Measurements from ENCODE around the gene PLA2G15.

Gene PLA2G15, protein sequence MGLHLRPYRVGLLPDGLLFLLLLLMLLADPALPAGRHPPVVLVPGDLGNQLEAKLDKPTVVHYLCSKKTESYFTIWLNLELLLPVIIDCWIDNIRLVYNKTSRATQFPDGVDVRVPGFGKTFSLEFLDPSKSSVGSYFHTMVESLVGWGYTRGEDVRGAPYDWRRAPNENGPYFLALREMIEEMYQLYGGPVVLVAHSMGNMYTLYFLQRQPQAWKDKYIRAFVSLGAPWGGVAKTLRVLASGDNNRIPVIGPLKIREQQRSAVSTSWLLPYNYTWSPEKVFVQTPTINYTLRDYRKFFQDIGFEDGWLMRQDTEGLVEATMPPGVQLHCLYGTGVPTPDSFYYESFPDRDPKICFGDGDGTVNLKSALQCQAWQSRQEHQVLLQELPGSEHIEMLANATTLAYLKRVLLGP

DNA sequence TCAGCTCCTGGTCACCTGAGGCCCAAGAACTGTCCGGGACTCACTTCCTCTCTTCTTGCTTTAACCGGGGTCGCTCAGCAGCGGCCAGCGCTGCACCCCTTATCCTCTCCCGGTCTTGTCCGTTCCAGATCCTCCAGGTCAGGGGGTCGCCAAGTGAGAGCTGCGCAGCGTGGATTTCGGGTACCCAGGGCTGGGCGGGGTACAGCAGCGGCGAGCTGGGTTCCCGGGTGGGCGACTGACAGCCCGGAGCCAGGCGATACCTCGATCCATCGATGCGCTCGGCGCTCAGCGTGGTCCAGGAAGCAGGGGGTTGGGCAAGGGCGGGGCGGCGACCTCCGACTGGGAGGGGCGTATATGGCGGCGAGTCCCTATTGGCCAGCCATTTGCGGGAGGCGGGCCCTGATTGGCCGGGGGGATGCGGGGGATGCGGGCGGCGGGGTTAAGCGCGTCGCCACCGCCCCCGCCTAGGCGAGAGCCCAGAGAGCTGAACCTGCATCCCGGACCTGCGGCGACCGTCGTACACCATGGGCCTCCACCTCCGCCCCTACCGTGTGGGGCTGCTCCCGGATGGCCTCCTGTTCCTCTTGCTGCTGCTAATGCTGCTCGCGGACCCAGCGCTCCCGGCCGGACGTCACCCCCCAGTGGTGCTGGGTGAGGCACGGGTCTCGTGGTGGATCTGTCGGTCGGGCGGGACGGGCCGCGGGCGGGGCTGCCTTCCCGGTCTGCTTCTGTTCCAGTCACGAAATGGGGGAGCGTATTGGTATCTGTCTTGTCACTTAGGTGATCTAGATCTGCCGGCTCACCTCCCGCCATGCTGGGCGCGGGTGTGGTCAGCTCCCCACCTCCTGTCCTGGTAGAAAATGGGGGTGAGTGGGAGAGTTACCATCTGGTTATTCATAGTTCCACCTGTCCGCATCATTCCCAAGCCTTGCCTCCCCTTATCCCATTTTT, at the start of gene PLA2G15:
PLA2G15 (plus strand) TSS at position 471 of the 951 bp plus-strand sequence; CDS start at position 525, 54 bp downstream.
- peak; percentile 93 for DNase-seq

DNA sequence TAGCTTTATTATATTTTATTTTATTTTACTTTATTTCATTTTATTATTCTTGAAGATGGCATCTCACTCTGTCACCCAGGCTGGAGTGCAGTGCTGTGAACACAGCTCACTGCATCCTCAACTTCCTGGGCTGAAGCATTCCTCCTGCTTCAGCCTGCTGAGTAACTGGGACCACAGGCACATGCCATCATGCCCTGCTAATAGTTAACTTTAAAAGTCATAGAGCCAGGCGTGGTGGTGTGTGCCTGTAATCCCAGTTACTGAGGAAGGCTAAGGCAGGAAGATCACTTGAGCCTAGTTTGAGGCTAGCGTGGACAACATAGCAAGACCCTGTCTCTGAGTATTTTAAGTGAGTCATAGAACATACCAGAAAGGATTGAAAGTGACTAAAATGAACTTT, 47.9 kb upstream of the PLA2G15 start:
- no peak for DNase-seq

DNA sequence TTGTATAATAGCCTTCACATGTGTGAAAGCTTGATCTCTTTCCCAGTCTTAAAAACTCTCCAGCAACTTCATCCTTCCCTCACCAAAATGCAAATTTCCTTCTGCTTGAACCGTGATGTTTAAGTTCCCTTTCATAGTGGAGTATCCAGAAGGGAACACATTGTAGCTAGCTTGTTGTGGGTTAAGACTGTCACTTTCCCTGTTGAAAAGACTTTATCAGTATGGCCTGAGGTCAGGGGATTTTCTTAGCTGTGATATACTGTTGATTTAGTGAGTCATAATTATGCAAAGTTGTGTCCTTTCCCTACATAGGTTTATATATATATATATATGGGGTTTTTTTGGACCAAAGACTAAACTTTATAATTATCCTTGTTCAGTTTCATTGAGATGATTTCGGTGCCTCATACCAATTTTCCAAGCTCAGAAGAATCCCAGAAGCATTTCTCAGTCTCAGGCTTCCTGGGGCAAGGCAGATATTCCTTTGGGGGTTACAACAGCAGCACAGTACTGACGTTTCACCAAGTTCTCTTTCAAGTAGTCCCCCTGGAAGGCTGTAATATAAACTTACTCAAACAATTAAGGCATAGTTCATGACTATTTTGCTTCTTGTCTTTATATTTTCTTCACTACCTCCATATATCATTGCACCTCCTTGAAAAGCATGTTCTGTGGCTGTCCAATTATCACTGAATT, 44.9 kb upstream of the PLA2G15 start:
- peak; percentile 29 for DNase-seq

DNA sequence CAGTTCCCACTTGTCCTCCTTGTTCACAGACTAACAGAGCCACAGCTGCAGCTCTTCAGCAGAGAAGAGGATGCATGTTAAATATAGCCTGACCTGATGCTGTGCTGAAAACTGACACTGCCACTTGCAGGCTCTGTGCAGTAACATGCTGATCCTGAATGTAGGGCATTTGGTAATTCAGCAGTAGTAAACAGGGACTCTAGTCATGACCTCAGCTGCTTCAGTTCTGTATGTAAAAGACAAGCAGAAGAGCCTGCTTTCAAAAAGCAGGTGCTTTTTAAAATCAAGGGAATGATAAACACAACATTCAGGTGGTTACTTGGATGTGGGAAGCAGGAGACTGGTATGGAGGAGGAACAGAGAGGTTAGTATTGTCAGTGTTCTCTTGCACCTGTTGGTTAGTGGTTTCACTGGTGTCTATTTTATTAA, 43.1 kb upstream of the PLA2G15 start:
- no peak for DNase-seq

DNA sequence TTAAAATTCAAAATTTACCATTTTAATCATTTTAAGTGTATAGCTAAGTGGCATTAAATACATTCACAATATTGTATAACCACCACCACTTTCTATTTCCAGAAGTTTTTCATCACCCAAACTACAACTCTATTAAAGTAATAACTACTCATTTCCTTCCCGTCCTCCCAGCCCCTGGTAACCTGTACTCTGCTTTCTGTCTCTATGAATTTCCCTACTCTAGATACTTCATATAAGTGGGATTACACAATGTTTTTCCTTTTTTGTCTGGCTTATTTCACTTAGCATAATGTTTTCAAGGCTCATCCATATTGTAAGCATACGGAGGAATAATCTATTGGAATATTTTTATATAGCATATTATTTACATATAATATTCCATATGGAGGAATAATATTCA, 38.9 kb upstream of the PLA2G15 start:
- DNase-seq, result no peak

DNA sequence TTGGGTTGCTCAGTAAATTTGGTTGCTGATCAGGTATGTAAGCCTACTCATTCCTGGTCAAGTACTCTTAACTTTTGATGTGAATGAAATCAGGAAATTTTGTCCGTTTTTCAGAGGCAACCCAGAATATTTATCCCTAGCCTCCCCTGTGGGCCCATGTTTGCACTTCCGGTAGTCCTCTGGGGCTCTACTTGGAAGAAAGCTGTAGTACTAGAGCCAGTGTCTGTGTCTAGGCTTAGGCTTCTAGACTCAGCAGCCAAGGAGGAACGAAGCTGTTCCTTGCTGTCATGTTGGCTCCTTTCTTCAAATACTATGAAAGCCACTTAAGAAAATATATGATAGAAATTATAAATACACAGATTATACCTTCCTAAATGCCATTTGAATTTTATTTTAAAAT, 30.4 kb upstream of the PLA2G15 start:
- no peak for DNase-seq

DNA sequence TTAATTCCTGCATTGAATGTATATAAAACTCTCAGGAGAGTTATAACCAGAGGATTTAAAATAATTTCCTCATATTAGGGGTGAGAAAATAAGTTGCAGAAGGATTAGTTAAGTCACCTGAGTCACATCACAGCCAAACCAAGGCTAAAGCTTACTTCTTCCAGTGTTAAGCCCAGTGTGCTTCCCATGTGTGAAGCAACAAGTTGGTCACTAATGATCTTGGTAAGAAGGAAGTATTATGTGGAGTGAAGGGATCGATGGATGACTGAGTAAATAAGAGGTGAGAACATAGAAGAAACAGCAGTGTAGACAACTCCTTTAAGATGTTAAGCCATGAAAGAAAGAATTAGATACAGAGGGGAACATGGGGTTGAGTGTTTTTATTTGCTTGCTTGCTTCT, 29.9 kb upstream of the PLA2G15 start:
- no peak for DNase-seq

DNA sequence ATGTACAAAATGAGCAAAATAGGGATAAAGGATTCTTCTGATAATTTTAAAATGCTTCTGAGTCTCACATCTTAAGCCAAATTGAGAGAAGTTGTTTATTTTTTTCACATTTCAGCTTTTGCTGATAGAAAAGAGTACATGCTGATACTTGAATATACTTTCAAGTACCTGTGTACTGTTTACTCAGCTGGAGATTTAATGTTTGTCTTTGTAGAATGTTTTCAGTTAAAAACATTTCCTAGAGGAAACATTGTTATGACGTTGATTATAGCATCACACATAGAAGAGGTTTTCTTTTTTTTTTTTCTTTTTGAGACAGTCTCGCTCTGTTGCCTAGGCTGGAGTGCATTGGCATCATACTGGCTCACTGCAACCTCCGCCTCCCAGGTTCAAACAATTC, 28.9 kb upstream of the PLA2G15 start:
- no peak for DNase-seq

DNA sequence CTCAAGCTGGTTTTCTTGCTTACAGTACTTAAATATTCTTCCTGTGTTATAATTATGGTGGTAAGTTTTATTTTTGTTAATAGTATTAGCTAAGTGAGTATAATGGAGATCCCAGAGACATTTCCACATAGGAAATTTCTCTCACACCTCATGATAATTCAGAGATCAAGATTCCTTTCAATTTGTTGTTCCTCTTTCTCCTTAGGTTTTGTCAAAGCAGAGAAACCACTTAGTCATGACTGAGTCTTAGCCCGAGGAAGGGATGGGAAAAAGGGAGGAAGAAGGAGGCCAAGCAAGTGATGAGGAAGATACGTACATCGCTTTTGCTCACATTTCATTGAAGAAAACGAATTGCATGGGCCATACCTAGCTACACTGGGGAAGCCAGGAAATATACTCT, 27.7 kb upstream of the PLA2G15 start:
- peak; percentile 17 for DNase-seq

DNA sequence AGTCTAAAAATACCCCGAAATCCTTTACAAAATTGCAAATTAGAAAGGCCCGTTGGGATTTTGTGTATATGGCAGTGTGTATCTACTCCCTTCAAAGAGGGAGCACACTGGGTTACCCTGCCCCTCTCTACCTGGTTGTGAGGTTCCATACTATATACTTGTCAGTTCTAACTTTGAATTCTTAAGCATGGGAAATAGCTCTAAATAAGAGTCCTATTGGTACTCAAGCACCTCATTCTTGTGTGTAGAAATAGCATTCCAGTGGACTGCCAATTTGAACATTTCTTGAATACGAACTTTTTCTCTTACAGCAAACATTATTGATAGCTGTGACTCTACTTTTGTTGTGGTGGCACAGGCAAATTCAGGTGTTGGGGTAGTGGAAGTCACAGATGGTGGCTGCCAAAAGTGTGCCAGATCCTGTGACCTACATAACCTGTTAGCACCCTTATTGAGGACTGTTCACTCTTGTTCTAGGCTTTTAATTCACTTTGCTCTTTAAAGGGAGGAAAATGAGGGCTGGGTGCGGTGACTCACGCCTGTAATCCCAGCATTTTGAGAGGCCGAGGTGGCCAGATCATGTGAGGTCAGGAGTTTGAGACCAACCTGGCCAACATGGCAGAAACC, 25.3 kb upstream of the PLA2G15 start:
- DNase-seq, result no peak

DNA sequence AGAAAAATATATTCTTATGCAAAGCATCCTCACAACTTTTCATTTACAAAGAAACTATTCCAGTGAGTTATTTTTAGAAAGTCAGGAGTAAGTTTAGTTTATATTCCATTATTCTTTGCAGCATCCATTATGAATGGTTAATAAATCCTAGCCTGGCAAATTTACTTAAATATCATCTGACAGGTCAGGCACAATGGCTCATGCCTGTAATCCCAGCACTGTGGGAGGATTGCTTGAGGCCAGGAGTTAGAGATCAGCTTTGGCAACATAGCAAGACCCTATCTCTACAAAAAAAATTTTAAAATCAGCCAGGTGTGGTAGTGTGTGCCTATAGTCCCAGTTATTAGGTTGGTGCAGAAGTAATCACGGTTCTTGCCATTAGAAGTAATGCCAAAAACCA, 22.1 kb upstream of the PLA2G15 start:
- no peak for DNase-seq

DNA sequence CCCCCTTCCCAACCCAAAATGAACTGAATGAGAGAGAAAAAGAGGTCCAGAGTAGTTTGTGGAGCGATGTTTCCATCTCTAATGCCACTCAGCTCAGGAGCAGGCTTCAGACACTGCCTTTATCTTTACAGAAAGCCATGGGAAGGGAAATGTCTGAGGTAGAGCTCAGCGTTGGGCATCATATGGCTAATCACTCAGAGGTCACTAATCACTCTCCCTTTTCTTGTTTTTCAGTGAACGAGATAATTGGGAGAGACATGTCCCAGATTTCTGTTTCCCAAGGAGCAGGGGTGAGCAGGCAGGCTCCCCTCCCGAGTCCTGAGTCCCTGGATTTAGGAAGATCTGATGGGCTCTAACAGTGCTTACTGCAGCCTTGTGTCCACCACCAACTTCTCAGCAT, 19.1 kb upstream of the PLA2G15 start:
- DNase-seq, result no peak

DNA sequence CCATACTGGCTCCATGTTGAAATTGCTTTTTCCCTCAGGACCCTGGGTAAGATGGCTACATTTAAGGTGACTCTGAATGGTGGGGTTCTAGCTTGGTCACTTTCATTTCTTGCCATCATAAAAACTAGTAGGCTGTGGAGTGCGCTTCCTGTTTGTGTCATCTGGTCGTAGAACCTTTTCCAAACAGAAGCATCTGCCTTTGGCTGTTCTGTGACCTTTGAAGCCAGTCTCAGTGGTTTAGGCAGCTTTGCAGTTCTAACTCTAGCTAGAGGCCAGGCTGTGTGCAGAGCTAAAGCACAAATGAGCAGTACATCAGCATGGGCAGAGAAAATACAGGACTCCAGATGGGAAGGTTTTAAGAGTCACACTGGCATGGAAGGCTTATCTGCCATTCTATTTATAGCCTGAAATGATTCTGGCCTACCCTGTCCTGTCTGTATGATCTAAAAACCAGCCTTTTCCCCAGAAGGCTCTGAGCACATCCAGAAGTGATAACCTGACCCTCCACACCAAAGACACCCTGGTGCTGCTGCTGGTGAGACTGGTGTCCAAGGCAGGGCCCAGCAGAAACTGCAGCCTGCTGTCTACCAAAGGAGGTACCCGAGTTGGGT, 17.9 kb upstream of the PLA2G15 start:
- peak; percentile 18 for DNase-seq

DNA sequence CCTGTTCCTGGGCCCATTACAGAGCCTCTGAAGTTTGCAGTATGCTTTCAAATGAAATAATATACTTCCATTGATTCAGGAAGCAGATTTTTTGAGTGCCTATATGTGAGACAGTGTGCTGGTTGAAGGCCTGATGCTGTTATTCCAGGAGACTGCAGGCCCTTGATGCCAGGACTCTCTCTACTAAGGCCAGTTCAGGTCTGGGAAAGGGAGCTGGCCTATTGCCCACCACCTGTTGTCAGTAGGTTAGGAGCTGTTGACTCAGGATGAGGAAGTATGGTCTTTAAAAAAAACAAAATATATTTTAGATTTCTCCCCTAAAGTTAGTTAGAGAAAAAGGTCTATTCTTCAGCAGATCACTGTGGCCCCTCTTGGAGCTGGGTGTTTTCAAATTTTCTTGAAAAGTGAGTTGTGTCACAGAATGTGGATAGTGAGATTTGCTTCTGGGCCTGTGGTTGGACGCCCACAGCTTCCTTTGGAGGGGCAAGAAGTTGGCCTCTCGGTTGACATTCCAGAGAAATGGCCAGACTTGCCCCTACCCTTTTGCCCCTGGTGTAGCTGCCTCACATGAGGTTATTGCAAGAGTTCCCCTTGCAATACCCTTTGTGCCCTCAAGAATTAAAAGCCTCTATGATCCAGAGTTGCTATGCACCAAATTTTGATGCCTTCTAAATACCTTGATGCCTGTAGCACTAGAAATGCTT, 17.2 kb upstream of the PLA2G15 start:
- DNase-seq, result no peak

DNA sequence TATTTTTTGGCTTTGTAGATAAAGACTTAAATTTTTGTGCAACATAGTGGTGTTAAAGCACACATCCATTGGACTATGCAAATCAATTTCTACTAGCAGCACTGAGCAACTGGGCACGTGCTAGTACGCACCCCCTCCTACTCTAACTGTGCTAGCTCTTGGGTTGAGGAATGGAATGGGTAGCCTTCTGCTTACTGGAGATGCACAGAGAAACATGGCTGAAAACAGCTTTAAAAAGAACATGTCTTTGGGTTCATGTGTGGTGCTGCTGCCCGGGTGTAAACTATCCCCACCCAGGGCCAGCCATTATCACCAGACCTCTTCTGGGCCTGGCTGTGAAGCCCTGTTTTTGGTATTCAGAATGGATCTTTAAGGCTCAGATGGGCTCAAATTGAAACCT, 16.5 kb upstream of the PLA2G15 start:
- DNase-seq, result no peak

DNA sequence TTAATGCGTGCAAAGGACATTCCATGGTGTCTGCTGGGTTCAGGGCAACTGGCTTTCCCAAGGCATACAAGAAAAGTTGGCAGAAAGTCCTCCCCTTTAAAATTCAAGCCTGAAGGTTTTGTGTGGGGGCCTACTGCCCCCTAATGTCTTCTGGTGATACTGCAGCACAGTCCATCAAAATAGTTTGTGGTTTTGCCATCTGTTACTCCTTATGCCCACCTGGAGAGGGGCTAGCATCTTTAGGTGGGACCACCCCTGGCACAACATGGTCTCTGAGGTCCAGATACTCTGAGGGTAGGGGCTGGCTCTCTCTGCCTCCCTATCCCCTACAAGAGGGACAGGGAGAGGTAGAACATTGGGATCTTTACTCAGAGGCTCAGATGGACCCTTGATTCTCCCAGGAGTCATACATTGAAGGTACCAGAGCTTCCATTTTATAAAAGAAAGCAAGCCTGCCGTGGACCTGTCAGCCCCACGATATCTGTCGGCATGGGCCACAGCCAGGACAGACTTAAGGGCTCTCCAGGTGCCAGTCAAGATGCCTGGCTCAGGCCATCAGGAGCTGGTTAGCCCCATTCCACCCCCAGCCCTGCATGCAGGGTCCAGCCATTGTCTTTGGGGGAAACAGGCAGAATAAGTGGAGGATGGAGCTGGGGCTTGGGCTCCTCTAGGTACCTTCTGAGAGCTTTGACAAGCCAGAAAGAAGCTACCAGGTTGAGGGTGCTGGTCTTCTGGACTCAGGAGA, 15.6 kb upstream of the PLA2G15 start:
- DNase-seq, result peak; percentile 70

DNA sequence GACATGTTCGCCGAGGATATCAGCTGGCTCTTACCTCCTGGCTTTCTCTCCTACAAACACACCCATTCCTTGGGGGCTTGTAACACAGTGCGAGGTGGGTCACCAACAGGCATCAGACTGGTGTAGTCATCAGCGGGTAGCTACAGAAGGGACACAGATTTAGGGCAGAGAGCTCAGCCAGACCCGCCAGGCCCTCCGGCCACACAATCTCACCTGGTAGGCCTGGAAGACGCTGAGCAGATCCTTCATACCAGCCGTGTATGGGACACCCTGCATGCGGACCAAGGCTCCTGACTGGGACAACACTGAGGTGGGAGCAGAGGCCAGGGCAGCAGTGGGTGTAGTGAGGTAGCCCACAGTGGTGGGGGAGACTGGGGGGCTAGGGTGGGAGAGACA, 15.0 kb upstream of the PLA2G15 start:
- DNase-seq, result no peak

DNA sequence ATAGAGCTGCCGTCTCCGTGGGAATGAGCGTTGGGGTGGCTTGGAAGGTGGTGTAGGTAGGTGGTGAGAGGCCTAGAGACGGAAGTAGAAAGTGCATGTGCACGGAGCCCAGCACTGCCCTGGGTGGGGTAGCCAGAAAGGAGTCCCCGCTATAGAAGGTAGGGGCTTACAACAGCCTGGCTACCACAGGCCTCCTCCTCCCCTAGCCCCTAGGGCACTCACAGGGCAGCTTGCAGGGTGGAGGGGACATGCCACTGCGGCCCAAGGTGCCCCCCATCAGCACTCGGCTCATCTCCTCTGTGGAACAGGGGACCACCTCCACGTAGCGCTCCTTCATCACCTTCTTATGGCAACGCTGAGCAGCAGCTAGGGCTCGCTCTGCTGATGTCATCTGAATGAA, 14.2 kb upstream of the PLA2G15 start:
- no peak for DNase-seq

DNA sequence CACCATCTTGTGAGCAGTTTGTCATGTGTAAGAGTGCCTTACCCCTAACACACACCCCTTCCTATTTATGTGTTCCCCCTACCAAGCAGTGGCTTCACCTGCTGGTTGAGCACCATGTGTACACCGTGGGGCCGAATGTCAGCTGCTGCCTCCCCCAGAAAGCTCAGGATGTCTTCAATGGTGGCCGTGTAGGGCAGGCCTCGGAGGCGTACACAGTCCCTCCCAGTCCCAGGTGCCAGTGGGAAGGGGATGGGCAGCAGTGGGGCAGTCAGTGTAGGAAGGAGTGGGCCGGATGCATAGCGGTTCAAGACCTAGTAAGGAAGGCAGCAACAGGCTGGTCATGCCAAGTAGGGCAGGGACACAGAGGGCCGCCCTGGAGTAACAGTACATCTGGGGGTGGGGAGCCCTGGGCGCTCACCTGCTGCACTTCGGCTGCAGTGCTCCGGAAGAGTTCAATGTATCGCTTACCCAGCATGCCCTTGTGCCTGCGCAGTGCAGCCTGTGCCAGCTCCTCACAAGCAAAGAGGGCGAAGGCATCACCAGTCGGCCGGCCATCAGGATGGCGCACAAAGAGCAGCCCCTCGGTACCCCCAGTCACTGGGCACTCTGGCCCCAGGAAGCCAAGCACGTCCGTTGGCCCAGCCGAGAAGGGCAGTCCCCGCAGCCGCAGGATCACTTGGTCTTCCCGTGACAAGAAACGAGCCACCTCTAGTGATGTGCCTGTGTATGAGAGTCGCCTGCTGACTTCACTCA, 13.6 kb upstream of the PLA2G15 start:
- no peak for DNase-seq

DNA sequence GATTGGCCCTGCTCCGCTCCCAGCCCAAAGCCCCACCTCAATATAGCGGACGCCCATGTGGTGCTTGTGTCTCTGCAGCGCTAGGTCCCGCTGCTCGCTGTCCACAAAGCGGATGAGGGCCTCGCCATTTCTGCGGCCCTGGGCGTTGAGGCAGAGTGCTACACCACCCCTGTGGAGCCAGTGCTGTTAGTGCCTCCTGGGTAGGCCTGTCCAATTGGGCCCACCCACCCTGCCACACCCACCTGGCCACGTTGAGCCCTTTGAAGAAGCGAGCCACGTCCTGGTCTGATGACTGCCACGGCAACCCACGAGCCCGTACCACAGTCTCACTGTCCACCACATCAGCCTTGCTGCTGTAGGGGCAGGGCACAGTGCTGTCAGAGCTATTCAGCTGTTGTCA, 12.8 kb upstream of the PLA2G15 start:
- DNase-seq, result no peak

All from OCI-M1 (cell line).